Fibroblast of villous mesenchyme (primary cell): Measurements from ENCODE around the gene GHRH. TPM values are rescaled to one million over a fixed set of nuclear protein-coding genes. Genes with fewer than 3 reads are reported as not detected.
A peak's percentile ranks its signal among the peaks of the same experiment; 100 is the strongest.

Source experiments
- DNase-seq: peaks from one replicate; pipeline ENCODE4 v3.0.0-alpha.2; 2010; ENCODE audit warnings: low read depth
- H3K4me3 ChIP-seq: 2 replicates; pipeline ENCODE4 v1.5.1; 2011; ENCODE audit warnings: low read depth, mild to moderate bottlenecking, low read length
- CTCF ChIP-seq: IDR thresholded peaks from 2 replicates; pipeline ENCODE4 v1.5.1; 2012; ENCODE audit warnings: low read depth, mild to moderate bottlenecking, low read length; ENCODE audit not compliant: insufficient read depth
- total RNA-seq: library from RNA; depleted of rRNA; stranded (reverse); fragments of >200 nt; gene quantifications from 2 replicates; pipeline ENCODE4 v1.2.3, GENCODE V29; 2012

The GHRH gene
- total RNA-seq, 1 donor = not detected

- no peak for DNase-seq
- TF ChIP-seq CTCF = peak; percentile 17
- H3K4me3 ChIP-seq = no peak overlapping the region
These were observed 18.3 kb downstream of the GHRH start for GRCh38 chr20:37243076-37243936.

- no peak for DNase-seq
- no peak for TF ChIP-seq CTCF
- H3K4me3 ChIP-seq = no peak overlapping the region
These were observed 19.1 kb downstream of the GHRH start for GRCh38 chr20:37242503-37242902.

GRCh38 chr20:37240337-37241067 is 21.1 kb downstream of the GHRH start:
- DNase-seq = no peak
- no peak overlapping the region for H3K4me3 ChIP-seq
- TF ChIP-seq CTCF = no peak

GRCh38 chr20:37238935-37239451 is 22.6 kb downstream of the GHRH start:
- no peak for TF ChIP-seq CTCF
- peak; percentile 44 for DNase-seq
- H3K4me3 ChIP-seq = no peak overlapping the region

GRCh38 chr20:37238426-37238825 is 23.2 kb downstream of the GHRH start:
- no peak for DNase-seq

GRCh38 chr20:37237656-37238055 is 24.0 kb downstream of the GHRH start:
- no peak overlapping the region for H3K4me3 ChIP-seq
- no peak for TF ChIP-seq CTCF
- DNase-seq = no peak

More at GRCh38 chr20:37238426-37238825, 23.2 kb downstream of the GHRH start:
- no peak for TF ChIP-seq CTCF
- H3K4me3 ChIP-seq = no peak overlapping the region
